AG09309 (cell line): ENCODE measurements around the gene HBE1.

ENCODE experiments used
- DNase-seq: peaks from one replicate; pipeline ENCODE4 v3.0.0-alpha.2; 2010; ENCODE audit warnings: low read depth
- H3K4me3 ChIP-seq: 2 replicates; pipeline ENCODE4 v1.5.1; 2011; ENCODE audit warnings: mild to moderate bottlenecking, low read depth, low read length, moderate library complexity; ENCODE audit not compliant: control insufficient read depth
- CTCF ChIP-seq: IDR thresholded peaks from 2 replicates; pipeline ENCODE4 v1.5.1; 2011; ENCODE audit warnings: mild to moderate bottlenecking, low read depth, low read length, inconsistent platforms; ENCODE audit not compliant: insufficient read depth, control insufficient read depth; ENCODE audit errors: missing control alignments

The HBE1 gene

GRCh38 chr11:5246772-5247471 is 22.8 kb downstream of the HBE1 start:
- no peak overlapping the region for H3K4me3 ChIP-seq
- no peak for DNase-seq
- TF ChIP-seq CTCF, result no peak

- TF ChIP-seq CTCF, result no peak
- no peak overlapping the region for H3K4me3 ChIP-seq
- DNase-seq, result no peak
These were observed 24.6 kb downstream of the HBE1 start for GRCh38 chr11:5245155-5245554.

GRCh38 chr11:5243816-5244180 is 25.9 kb downstream of the HBE1 start:
- no peak for DNase-seq
- TF ChIP-seq CTCF, result no peak
- no peak overlapping the region for H3K4me3 ChIP-seq

GRCh38 chr11:5242933-5243815 is 26.6 kb downstream of the HBE1 start:
- no peak for TF ChIP-seq CTCF
- no peak for DNase-seq
- H3K4me3 ChIP-seq, result no peak overlapping the region

- DNase-seq, result no peak
- no peak overlapping the region for H3K4me3 ChIP-seq
- no peak for TF ChIP-seq CTCF
These were observed 27.5 kb downstream of the HBE1 start for GRCh38 chr11:5242208-5242607.

GRCh38 chr11:5241458-5241857 is 28.3 kb downstream of the HBE1 start:
- H3K4me3 ChIP-seq, result no peak overlapping the region
- DNase-seq, result no peak
- TF ChIP-seq CTCF, result no peak
